ENCODE measurements around the gene MINK1.

MINK1 gene

DNA sequence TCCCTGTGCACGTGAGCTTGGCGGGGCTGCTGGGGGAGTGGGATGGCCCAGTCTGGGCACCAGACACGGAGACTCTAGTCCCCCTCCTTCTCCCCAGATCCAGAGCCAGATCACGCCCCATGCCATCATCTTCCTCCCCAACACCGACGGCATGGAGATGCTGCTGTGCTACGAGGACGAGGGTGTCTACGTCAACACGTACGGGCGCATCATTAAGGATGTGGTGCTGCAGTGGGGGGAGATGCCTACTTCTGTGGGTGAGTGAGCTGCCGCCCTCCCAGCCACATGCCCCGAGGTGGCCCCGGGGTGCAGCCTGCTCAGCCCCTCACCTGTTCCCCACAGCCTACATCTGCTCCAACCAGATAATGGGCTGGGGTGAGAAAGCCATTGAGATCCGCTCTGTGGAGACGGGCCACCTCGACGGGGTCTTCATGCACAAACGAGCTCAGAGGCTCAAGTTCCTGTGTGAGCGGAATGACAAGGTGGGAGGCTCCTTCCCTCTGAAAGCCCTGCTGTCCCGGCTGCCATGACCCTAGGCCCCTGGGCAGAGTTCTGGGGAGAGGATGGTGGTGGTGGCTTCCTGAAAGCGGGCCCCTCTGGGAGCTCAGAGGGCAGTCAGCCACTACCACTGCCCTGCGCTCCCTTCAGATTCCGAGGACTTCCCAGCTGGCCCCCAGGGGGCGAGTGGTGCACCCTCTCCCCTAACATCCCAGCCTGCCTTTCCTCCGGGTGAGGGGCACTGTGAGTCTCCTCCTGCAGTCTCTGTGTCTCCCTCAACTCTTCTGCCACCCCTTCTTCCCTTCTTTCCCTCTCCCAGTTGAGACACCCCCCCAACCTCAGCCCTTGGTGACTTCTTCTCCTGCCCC is 63.4 kb downstream of the MINK1 start:
- CTCF ChIA-PET: interaction anchor here (0.8 to 1.7 kb wide), 4 partner anchors 8 to 187 kb away, joined by 4 to 5 read pairs (median 4); partner anchors contain the start of gene ARRB2
- TF ChIP-seq, protein P1, sequence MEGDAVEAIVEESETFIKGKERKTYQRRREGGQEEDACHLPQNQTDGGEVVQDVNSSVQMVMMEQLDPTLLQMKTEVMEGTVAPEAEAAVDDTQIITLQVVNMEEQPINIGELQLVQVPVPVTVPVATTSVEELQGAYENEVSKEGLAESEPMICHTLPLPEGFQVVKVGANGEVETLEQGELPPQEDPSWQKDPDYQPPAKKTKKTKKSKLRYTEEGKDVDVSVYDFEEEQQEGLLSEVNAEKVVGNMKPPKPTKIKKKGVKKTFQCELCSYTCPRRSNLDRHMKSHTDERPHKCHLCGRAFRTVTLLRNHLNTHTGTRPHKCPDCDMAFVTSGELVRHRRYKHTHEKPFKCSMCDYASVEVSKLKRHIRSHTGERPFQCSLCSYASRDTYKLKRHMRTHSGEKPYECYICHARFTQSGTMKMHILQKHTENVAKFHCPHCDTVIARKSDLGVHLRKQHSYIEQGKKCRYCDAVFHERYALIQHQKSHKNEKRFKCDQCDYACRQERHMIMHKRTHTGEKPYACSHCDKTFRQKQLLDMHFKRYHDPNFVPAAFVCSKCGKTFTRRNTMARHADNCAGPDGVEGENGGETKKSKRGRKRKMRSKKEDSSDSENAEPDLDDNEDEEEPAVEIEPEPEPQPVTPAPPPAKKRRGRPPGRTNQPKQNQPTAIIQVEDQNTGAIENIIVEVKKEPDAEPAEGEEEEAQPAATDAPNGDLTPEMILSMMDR (IDR thresholded peaks at IDR 0.05; ENCODE audit: control extremely low read depth, extremely low read depth, low read depth, missing control alignments): no peak

DNA sequence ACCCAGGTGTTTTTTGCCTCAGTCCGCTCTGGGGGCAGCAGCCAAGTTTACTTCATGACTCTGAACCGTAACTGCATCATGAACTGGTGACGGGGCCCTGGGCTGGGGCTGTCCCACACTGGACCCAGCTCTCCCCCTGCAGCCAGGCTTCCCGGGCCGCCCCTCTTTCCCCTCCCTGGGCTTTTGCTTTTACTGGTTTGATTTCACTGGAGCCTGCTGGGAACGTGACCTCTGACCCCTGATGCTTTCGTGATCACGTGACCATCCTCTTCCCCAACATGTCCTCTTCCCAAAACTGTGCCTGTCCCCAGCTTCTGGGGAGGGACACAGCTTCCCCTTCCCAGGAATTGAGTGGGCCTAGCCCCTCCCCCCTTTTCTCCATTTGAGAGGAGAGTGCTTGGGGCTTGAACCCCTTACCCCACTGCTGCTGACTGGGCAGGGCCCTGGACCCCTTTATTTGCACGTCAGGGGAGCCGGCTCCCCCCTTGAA is 64.1 kb downstream of the MINK1 start:
- no peak for DNase-seq (ENCODE audit: extremely low spot score)
- ChIA-PET CTCF (interaction anchor here (0.8 to 1.7 kb wide), 4 partner anchors 8 to 187 kb away, joined by 4 to 5 read pairs (median 4); partner anchors contain the start of gene ARRB2), POLR2A (interaction anchor here (0.7 kb wide), 1 partner anchor 42 kb away, joined by 3 read pairs; the partner anchor contains the start of gene SLC25A11)
- TF ChIP-seq, protein P1 (IDR thresholded peaks at IDR 0.05; ENCODE audit: control extremely low read depth, extremely low read depth, low read depth, missing control alignments): no peak

More for the DNA sequence above, 63.4 kb downstream of the MINK1 start:
- no peak for DNase-seq (ENCODE audit: extremely low spot score)
- POLR2A ChIA-PET: no interaction called here

DNA sequence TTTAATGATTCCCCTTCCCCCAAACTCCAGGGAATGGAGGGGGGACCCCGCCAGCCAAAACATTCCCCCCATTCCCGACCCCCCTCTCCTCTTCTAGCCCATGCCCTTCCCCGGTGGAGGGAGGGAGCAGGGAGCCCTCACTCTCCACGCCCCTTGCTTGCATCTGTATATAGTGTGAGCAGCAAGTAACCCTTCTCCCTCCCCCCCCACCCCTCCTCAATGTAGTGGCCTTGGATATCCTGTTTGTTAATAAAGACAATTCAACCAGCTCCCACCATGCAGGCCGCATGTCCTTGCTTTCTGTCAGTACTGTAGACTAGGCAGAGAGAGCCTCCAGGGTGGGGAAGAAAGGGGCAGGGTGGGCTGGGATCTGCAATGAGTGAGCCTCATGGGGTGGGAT is 64.6 kb downstream of the MINK1 start:
- CTCF ChIA-PET: interaction anchor here (0.8 to 3.2 kb wide), 3 partner anchors 9 to 11 kb away, joined by 4 to 22 read pairs (median 12); no protein-coding TSS in a partner anchor
- TF ChIP-seq, protein P1 (IDR thresholded peaks at IDR 0.05; ENCODE audit: control extremely low read depth, extremely low read depth, low read depth, missing control alignments): no peak
- DNase-seq (ENCODE audit: extremely low spot score): no peak
- POLR2A ChIA-PET: interaction anchor here (0.7 kb wide), 1 partner anchor 42 kb away, joined by 3 read pairs; the partner anchor contains the start of gene SLC25A11

DNA sequence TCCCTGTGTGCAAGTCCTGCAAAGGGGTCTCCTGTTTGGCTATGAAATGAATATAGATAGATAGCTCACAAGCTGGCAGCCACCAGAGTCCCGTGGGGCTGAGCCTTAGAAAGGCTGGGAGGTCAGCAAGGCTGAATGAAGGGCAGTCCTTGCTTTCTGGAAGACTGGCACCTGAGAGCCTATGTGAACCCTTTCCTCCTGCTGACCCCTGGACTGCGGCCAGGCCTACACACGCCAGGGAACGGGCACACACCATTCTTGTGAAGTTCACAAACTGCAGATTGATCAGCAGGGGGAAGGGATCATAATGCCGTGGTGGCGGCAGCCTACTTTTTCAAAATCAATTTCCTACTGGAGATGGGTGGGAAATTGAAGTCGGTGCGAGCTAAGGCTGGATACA is 65.2 kb downstream of the MINK1 start:
- TF ChIP-seq, protein P1 (IDR thresholded peaks at IDR 0.05; ENCODE audit: control extremely low read depth, extremely low read depth, low read depth, missing control alignments): no peak
- CTCF ChIA-PET: interaction anchor here (1.5 to 3.2 kb wide), 3 partner anchors 10 to 44 kb away, joined by 3 to 22 read pairs (median 12); no protein-coding TSS in a partner anchor
- DNase-seq (ENCODE audit: extremely low spot score): no peak
- POLR2A ChIA-PET: no interaction called here

DNA sequence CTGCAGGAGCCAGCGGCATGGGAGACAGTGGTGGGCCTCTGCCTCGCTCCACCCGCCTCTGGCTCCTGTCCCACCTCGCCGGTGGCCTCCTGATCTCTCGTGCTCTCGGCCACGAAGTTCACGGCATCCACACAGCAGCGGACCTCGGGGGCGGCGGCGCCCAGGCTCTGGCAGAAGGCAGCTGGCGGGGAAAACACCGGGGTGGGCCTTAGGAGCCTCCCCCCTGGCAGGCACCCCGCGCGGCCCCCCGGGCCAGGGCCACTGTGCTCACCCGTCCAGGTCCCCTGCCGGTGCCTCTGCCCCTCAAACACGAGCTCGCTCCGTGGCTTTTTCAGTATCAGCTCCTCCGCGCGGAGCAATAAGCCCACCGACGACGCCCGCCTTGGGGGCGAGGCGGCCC is 65.8 kb downstream of the MINK1 start:
- POLR2A ChIA-PET: interaction anchor here (0.6 to 1.1 kb wide), 2 partner anchors 41 to 370 kb away, joined by 3 to 6 read pairs; partner anchors contain the start of genes RNF167 and SLC25A11
- TF ChIP-seq, protein P1 (IDR thresholded peaks at IDR 0.05; ENCODE audit: control extremely low read depth, extremely low read depth, low read depth, missing control alignments): no peak
- no peak for DNase-seq (ENCODE audit: extremely low spot score)
- CTCF ChIA-PET: interaction anchor here (0.8 to 3.2 kb wide), 10 partner anchors 8 to 383 kb away, joined by 3 to 22 read pairs (median 5); partner anchors contain the start of genes GLTPD2 and RABEP1

All from GM10248 (cell line).